ENCODE data around the gene TIGIT.

DNA sequence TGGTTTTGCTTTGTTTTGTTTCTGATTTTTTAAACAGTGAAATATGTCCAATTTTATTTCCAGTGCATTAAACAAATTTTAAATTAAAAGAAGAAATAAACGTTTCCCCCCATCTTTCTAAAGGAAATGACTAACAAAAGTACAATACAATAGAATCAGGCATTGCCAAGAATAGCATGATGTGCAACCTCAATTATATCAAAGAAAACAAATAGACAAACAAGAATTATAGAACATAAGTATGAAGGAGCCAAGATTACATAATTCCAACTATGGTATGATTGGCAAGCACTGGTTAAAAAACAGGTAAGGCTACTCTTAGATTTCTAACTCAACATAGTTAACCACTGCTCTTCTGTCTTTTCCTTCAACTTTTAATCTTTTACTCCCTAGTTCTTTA is 26.4 kb downstream of the TIGIT start:
- TF ChIP-seq PML (IDR thresholded peaks at IDR 0.05; ENCODE audit: low read length) (no peak), POLR2A (IDR thresholded peaks at IDR 0.05; ENCODE audit: low read depth, low read length) (no peak), ZNF274 (IDR thresholded peaks at IDR 0.05; ENCODE audit: insufficient read depth, insufficient read length) (no peak), ATF7 (IDR thresholded peaks at IDR 0.05; ENCODE audit: low read depth) (no peak)

Measured in GM12878 (cell line).